ENCODE data around the gene ORMDL2. TPM values are rescaled to one million over a fixed set of nuclear protein-coding genes. Genes with fewer than 3 reads are reported as not detected.

The ORMDL2 gene
- 66.2 TPM for total RNA-seq

- peak; percentile 99 for DNase-seq (ENCODE audit: low spot score)
These were observed at the start of gene ORMDL2, which contains the start of gene SARNP for GRCh38 chr12:55817345-55818139. ORMDL2 (plus strand) TSS chr12:55818041; CDS start chr12:55819000, 959 bp downstream. SARNP (minus strand) TSS chr12:55817724; CDS start chr12:55817701, 23 bp downstream.

DNA sequence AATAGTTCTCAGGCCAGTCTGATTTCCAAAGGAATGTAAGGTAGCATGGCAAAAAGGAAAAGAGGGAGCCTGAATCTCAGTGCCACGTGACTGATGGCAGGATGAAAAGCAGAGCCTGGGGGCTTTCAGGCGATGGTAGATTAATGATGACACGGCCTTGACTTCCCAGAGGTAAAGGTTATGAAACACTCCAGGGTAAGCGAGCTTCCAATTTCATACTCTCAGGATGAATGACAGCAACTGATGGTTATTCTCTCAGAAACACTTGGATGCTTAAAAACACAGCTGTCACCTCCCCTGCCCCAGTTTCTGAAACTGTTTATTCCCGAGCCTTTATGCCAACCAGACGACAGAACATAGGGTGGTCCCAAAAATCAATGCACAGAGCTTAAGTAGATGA lies 46.1 kb upstream of the ORMDL2 start:
- DNase-seq (ENCODE audit: low spot score): no peak

- DNase-seq (ENCODE audit: low spot score): no peak
These were observed 40.0 kb upstream of the ORMDL2 start for GRCh38 chr12:55777856-55778255.

DNA sequence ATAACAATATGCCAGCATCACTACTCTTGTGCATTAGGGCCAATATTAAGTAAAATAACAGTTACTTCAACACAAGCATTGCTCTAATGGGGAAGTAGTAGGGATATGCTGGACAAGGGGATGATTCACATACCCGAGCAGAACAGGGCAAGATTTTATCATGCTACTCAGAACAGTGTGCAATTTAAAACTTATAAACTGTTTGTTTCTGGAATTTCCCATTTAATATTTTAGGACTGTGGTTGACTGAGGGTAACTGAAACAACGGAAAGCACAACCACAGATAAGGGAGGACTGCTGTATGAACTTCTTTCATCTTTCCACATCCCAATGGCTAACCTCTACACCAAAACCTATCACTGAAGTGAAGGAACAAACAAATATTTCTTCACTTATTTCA lies 37.2 kb upstream of the ORMDL2 start:
- DNase-seq (ENCODE audit: low spot score): no peak

DNA sequence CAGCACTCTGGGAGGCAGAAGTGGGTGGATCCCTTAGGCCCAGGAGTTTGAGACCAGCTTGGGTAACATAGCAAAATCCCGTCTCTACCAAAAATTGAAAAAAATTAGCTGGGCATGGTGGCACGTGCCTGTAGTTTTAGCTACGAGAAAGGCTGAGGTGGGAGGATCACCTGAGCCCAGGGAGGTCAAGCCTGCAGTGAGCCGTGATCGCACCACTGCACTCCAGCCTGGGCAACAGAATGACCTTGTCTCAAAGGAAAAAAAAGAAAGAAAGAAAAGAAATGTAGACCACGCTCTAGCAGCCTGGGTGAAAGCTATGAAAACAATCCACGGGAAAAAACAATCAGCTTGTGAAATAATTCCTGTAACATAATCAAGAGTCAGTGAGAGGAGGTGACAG lies 29.3 kb upstream of the ORMDL2 start:
- DNase-seq (ENCODE audit: low spot score): no peak

- DNase-seq (ENCODE audit: low spot score): no peak
These were observed 28.7 kb upstream of the ORMDL2 start for GRCh38 chr12:55789171-55789570.

GRCh38 chr12:55789893-55790292 lies 27.9 kb upstream of the ORMDL2 start:
- no peak for DNase-seq (ENCODE audit: low spot score)

DNA sequence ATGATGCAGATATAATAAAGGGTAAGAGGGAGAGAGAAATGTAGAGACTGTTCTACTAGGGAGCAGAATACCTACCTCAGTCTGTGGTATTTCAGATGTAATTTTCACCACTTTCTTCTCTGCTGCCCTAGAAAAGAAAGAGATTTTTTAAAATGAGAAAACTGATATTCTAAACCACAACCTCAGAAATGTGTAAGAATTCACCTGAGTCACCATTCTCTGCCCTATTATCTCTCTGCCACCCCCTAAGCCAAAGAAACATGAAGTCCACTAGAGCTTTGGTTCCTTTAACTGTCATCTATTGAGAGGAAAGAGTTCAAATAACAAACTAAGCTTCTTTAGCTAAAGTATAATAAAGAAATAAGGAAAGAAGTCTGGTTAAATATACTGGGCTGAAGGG lies 21.9 kb upstream of the ORMDL2 start:
- DNase-seq (ENCODE audit: low spot score): no peak

GRCh38 chr12:55797068-55797467 lies 20.8 kb upstream of the ORMDL2 start:
- no peak for DNase-seq (ENCODE audit: low spot score)

GRCh38 chr12:55797550-55797949 lies 20.3 kb upstream of the ORMDL2 start:
- no peak for DNase-seq (ENCODE audit: low spot score)

- DNase-seq (ENCODE audit: low spot score): no peak
These were observed 10.9 kb upstream of the ORMDL2 start for GRCh38 chr12:55806982-55807381.

GRCh38 chr12:55809274-55809673 lies 8.6 kb upstream of the ORMDL2 start:
- no peak for DNase-seq (ENCODE audit: low spot score)

DNA sequence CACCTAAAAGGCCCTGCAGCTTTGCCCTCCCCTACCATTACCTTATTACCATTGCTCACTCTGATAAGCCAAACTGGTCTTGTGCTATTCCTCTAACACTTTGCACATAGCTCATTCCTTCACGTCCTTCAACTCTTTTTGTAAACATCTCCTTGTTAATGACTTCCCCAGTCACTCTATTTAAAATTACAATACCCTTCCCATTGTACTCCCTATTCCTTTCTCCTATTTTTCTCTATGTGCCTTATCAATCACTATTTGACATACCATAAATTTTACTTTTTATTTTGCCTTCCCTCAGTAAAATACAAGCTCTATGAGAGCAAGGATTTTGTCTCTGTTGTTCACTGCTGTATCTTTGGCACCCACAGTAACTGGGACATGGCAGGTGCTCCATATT lies 5.8 kb upstream of the ORMDL2 start:
- DNase-seq (ENCODE audit: low spot score): no peak

- DNase-seq (ENCODE audit: low spot score): no peak
These were observed 3.6 kb upstream of the ORMDL2 start for GRCh38 chr12:55814257-55814656.

GRCh38 chr12:55815473-55815872 lies 2.4 kb upstream of the ORMDL2 start:
- DNase-seq (ENCODE audit: low spot score): no peak

GRCh38 chr12:55816881-55817344 lies 928 bp upstream of the ORMDL2 start:
- no peak for DNase-seq (ENCODE audit: low spot score)

DNA sequence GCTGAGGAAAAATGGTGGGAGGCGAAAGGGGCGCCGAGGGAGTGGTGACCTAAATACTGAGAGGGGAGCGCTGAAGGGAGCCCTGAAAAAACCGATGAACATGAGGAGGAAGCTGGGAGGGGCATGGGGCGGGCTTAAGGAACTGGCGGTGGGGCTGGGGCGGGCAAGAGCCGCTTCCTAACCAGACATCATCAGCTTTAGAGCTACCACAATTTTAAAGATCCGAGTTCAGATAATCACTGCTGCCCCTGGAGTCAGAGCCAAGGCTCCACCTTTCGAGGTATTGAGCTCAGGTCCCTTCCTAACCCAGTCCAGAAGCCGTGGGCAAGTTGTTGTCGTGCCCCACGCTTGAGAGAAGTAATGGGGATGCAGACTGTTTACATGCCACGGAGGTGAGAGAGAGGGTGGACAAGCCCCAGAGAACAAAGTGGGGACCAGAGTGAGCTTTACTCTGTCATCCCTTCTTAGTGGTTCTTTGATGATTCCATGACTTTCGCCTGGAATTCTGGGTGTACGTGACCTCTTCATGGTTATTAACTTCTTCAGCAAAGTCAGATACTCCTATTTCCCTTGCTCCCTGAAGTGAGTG lies 393 bp downstream of the ORMDL2 start:
- no peak for DNase-seq (ENCODE audit: low spot score)

DNA sequence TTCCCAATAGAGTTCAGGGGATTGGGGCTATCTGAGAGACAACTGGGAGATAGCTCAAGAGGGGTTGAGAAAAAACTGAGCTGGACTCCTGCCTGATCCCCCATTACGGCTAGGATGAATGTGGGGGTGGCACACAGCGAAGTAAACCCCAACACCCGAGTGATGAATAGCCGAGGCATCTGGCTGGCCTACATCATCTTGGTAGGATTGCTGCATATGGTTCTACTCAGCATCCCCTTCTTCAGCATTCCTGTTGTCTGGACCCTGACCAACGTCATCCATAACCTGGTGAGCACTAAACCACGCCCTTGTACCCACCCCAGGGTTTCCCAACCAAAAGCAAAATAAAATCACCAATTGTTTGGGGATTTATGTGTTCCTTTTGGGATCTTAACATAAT lies 1.0 kb downstream of the ORMDL2 start:
- no peak for DNase-seq (ENCODE audit: low spot score)

- DNase-seq (ENCODE audit: low spot score): no peak
These were observed 2.8 kb downstream of the ORMDL2 start for GRCh38 chr12:55820679-55821078.

- no peak for DNase-seq (ENCODE audit: low spot score)
These were observed 4.4 kb downstream of the ORMDL2 start for GRCh38 chr12:55822228-55822627.

- DNase-seq (ENCODE audit: low spot score): no peak
These were observed 5.6 kb downstream of the ORMDL2 start for GRCh38 chr12:55823419-55823818.

DNA sequence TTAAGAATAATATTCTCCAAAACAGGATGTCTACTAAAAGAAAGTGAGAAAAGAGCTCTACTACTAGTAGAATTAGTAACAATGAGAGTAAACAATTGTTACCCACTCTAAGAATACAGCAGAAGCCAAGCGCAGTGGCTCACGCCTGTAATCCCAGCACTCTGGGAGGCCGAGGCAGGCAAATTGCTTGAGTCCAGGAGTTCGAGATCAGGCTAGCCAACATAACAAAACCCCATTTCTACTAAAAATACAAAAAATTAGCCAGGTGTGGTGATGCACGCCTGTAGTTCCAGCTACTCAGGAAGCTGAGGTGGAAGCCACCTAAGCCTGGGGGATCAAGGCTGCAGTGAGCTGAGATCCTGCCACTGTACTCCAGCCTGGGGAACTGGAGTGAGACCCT lies 6.9 kb downstream of the ORMDL2 start:
- DNase-seq (ENCODE audit: low spot score): no peak

DNA sequence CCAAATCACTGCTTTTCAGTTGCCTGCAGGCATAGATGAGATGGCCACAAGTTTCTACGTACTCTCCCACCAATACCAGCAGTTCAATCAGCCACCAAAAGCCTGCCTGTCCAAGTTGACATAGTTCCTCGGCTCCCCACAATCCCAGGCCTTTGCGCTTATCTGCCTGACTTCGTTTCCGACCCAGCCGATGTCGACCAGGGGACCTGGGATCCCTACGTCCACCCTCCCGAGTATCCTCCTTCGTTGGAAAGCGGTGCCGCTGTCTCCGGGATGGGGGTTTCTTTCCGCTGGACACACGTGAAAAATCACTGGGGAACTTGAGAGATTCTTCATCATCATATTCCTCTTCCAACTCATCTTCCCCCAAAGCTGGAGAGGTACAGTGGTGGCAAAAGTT lies 10.0 kb downstream of the ORMDL2 start:
- no peak for DNase-seq (ENCODE audit: low spot score)
